HG03039 (cell line): Measurements from ENCODE around the gene CDH4.
"Not testable (repeated sequence)": the region's sequence is repeated elsewhere in the genome, so short reads cannot be mapped to it uniquely, and the experiment has no call there.

ENCODE experiments used
- ATAC-seq: cut with Tn5 transposase; IDR thresholded peaks from one replicate; pipeline ENCODE4 v1.9.1; 2021; ENCODE audit warnings: mild to moderate bottlenecking, moderate library complexity; ENCODE audit not compliant: unreplicated experiment

The CDH4 gene

GRCh38 chr20:61939691-61940360 lies 687.8 kb downstream of the CDH4 start:
- no peak for ATAC-seq

- no peak for ATAC-seq
Observed at GRCh38 chr20:61940491-61940890, 688.4 kb downstream of the CDH4 start.

- ATAC-seq, result no peak
Observed at GRCh38 chr20:61940976-61941720, 689.1 kb downstream of the CDH4 start.

GRCh38 chr20:61941721-61942405 lies 689.8 kb downstream of the CDH4 start:
- no peak for ATAC-seq

GRCh38 chr20:61942526-61942925 lies 690.5 kb downstream of the CDH4 start:
- ATAC-seq, result no peak

GRCh38 chr20:61944967-61945366 lies 692.9 kb downstream of the CDH4 start:
- not testable (repeated sequence) for ATAC-seq

- not testable (repeated sequence) for ATAC-seq
Observed at GRCh38 chr20:61945495-61945894, 693.4 kb downstream of the CDH4 start.

GRCh38 chr20:61948056-61948455 lies 696.0 kb downstream of the CDH4 start:
- ATAC-seq, result not testable (repeated sequence)

GRCh38 chr20:61948586-61949362 lies 696.7 kb downstream of the CDH4 start:
- ATAC-seq, result no peak

GRCh38 chr20:61949363-61949713 lies 697.3 kb downstream of the CDH4 start:
- ATAC-seq, result no peak

GRCh38 chr20:61949714-61950640 lies 697.9 kb downstream of the CDH4 start:
- ATAC-seq, result no peak

- no peak for ATAC-seq
Observed at GRCh38 chr20:61950641-61951071, 698.6 kb downstream of the CDH4 start.

- ATAC-seq, result no peak
Observed at GRCh38 chr20:61951695-61952533, 699.9 kb downstream of the CDH4 start.

- no peak for ATAC-seq
Observed at GRCh38 chr20:61953037-61954021, 701.3 kb downstream of the CDH4 start.

- no peak for ATAC-seq
Observed at GRCh38 chr20:61954276-61955021, 702.4 kb downstream of the CDH4 start.

- ATAC-seq, result no peak
Observed at GRCh38 chr20:61955668-61956395, 703.8 kb downstream of the CDH4 start.
